ENCODE data around the gene UNC45A.

GRCh38 chr15:90972133-90972532, 37.0 kb downstream of the UNC45A start:
- TF ChIP-seq POLR2A (IDR thresholded peaks at IDR 0.05) (no peak), CTCF (IDR thresholded peaks at IDR 0.05) (no peak)

Data from right lobe of liver (tissue), 4 donors.